Colon (tissue), 2 donors: Measurements from ENCODE around the gene KLHL24.
"Not testable (repeated sequence)": the region's sequence is repeated elsewhere in the genome, so short reads cannot be mapped to it uniquely, and the experiment has no call there.

ENCODE experiments used
- FAIRE-seq: peaks from 2 replicates; lab custom pipeline; 2012; peaks lifted over from hg19 to GRCh38; lab: Jason Lieb, UNC
- donor health status: control.
- donor health status: control.

KLHL24 gene

DNA sequence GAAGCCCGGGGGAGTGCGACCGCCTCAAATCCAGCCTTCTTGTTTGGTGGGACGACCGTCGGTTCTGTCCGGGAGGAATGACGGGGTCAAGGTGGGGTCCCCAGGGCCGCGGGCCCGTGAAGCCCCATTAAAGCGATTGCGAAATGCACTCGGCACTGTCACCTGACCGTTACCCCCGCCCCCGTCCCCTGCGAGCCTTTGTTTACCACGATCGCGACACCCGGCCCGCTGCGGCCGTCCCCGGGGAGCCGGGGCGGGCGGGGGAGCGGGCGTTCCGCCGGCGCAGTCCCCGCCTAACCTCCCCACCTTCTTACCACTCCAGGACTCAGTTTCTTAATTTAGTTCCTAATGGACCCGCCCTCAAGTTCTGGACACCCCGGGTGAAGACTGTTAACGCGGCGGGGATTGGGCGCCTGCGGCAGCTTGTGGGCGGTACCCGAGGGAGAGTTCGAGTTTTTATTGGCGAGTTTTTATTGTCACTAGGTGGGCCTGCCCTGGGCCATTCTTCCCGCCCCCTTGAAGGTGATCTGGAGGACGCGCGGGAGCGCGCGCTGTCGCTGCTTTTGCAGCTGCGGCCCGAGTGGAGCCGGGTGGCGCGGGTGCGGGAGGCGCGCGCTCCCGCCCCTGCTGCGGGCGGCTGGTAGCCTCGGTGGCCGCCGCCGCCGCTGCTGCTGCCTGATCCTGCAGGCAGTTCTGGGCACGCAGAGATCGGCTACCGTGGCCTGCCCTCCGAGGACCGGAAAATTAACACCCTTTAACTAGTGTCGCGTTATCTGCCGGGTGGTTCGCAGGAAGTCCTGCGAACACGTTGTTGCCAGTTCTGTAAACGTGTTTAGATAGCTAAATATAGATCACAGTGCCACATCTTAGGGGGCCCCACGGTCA is 1.0 kb downstream of the KLHL24 start:
- no peak for FAIRE-seq

DNA sequence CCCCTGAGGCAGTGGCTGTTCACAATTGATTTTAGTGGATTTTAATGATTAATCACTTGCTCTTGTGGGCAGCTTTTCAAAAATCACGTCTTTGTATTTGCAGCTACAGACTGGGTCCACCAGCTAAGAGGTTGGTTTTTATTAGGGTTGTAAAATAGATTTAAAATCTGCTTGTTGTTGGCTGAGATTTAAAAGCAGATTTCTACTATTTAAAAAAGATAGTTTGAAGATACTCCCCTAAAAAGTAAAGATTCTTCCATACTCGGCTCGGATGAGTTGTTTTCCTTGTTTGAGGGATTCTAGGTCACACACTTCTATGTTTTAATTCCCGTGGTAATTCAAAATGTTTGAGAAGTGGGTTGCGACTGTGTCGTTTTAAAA is 1.7 kb downstream of the KLHL24 start:
- no peak for FAIRE-seq

DNA sequence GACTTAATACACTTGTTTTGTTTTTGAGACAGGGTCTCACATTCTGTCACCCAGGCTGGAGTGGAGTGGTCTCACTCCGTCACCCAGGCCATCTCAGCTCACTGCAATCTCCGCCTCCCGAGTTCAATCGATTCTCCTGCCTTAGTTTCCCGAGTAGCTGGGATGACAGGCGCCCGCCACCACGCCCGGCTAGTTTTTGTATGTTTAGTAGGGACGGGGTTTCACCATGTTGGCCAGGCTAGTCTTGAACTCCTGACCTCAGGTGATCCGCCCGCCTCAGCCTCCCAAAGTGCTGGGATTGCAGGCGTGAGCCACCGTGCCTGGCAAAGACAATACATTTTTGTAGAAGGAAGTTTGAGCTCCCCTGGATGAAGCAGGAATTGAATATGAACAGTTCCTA is 2.2 kb downstream of the KLHL24 start:
- FAIRE-seq = not testable (repeated sequence)

DNA sequence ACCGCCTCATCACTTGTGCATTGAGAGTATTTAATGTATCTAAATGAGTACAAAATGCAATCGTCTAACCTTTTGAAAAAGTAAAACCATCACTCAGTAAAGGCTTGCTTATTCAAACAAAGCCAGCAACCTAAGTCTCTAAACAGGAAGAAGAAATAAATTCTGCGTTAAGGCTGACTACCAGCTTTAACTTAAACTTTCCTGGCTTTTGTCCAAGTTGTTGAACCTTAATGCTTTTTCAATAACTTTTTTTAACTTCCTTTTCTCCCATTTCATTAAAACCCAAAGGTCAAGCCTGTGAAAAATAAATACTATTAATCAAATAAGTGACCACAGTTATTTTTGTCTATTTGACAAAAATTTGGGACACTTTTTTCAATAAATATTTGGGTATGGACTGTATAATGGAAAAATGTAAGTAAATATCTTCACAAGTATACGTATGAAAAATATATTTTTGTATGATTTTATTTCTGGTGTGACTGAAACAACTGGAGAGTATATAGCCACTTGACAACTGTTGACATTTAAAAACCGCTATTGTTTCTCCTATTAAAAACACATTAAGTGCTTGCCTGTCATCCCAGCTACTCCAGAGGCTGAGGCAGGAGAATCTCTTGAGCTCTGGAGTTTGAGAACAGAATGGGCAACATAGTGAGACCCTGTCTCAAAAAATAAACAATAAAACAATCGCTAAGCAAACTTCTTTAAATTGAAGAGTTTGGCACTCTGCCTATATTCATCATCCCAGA is 2.9 kb downstream of the KLHL24 start:
- no peak for FAIRE-seq

DNA sequence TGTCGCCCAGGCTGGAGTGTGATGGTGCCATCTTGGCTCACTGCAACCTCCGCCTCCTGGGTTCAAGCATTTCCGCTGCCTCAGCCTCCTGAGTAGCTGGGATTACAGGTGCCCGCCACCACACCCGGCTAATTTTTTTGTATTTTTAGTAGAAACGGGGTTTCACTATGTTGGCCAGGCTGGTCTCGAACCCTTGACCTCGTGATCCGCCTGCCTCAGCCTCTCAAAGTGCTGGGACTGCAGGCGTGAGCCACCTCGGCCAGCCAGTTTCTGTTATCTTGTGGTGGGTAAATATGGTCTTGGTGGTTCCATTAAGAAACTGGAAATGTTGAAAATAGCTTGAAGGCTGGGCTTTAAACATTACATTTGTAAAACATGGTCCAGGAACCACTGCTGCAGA is 5.2 kb downstream of the KLHL24 start:
- not testable (repeated sequence) for FAIRE-seq

DNA sequence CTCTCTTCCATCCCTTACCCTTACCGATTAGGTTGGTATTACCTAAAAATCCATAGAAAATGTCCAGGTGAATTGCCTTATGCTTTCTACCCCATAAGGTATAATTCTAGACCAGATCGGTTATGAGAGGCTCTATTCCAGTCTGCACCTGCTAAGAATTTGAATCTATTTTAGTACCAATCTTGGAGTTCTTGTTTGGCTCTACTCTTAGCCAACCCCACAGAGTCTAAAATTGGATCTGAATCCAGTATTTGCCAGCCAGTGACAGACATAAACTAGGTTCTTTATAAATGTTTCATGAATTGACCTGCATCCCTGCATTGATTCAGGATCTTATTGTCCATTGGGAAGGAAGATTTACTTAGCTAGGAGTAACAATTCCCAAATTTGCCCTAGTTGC is 6.5 kb downstream of the KLHL24 start:
- FAIRE-seq = no peak

DNA sequence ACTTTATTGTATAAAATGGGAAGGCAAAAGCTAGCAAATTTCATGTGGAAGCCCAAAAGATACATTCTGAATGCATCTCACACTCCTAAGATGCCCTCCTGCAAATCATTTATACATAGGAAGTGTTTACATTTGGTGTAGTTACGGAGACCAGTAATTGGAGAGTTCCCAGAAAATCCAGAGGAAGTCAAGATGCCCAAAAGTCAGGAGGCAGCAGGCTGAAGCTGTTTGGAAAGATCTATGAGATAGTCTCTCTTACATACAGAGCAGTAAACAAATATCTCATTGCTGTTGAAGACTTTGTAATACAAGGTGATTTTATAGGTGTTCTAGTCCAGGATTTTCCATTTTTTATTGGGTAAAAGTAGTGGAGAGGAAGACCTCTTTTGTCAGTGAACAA is 8.8 kb downstream of the KLHL24 start:
- FAIRE-seq = no peak

DNA sequence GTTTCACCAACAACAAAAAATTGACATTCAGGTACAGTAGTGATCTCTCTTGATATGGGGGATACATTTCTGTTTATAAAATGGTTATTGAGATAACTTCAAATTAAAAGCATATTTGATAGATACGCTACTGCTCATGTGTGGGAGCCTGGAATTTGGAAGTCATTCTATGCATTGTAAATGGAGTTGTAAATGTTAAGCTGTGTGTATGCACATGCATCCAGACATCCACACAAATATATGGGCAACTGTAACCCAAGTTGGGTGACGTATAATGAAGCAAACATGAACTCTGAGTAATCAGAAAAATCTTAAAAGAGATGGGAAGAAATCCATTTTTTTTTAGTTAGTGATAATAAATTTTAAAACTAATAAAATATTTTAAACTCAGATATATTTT is 9.8 kb downstream of the KLHL24 start:
- FAIRE-seq = peak; percentile 43

DNA sequence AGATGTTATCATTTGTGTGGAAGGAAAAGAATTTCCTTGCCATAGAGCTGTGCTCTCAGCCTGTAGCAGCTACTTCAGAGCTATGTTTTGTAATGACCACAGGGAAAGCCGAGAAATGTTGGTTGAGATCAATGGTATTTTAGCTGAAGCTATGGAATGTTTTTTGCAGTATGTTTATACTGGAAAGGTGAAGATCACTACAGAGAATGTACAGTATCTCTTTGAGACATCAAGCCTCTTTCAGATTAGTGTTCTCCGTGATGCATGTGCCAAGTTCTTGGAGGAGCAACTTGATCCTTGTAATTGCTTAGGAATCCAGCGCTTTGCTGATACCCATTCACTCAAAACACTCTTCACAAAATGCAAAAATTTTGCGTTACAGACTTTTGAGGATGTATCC is 15.1 kb downstream of the KLHL24 start:
- FAIRE-seq = no peak

DNA sequence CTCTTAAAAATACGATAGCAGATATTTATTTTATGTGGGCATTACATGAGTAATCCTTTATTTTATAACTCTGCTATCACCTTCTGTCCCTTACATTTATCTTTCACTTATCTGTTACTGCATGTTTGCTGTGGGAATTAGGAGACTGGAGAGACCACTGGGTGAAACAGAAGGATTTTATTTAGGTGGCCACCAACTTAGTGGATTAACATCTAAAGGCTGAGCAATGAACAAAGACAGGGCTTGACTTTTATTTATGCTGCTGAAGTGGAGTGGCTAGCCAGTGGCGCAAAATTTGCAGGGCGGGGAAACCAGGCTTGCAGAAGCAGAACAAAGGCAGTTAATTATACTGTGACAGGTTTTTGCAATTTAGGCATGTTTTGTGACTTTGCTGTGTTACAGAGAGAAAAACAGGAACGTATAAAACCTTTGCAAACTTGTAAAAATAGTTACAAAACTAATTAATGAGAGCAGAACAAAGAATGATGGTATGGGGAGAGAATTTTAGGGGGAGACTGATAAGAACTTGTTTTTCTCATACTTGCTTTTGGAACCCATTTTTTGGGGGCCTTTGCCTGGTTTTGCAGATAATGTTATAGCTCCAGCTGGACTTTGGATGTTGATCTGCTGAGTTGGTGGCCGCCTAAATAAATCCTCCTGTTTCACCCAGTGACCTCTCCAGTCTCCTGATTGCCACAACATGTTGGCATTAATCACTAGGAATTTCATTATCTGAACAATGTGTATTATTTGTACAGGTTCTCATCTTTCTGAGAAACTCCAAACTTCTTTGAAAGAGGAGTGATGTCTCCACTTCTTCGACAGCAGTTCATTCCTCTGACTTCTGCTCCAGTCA is 18.0 kb downstream of the KLHL24 start:
- no peak for FAIRE-seq

DNA sequence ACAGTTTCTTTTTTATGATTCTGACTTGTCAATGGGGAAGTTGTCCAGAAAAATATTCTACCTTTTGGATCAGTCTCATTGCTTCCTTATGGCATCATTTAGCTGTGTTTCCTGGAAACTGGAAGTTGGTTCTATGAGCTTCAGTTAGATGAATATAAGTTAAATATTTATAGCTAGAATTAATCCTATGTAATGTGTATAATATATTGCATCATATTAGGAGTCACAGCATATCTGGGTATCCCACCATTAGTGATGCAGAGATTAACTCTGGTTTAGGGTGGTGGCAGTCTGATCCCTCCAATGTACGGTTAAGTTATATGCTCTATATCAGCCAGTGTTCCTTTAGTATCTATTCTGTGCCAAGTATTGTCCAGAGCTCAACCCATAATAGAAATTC is 19.3 kb downstream of the KLHL24 start:
- FAIRE-seq = no peak

DNA sequence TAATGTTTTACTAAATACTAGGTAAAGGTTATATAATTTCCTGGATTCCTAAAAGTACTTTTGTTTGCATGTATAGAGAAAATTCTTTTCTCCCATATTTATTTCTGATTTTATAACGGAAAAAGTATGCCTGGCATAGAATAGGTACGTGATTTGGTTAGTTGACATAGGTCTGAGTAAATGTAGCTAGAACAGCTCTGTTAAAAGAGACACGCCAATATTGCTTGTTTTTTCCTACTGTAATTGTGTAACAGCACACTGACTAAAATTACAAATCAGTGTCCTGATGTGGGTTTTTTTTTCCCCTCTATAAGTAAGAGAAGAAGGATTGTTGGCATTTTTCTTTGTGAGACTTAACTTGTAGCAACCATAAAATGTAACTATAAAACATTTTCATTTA is 26.7 kb downstream of the KLHL24 start:
- FAIRE-seq = peak; percentile 24

DNA sequence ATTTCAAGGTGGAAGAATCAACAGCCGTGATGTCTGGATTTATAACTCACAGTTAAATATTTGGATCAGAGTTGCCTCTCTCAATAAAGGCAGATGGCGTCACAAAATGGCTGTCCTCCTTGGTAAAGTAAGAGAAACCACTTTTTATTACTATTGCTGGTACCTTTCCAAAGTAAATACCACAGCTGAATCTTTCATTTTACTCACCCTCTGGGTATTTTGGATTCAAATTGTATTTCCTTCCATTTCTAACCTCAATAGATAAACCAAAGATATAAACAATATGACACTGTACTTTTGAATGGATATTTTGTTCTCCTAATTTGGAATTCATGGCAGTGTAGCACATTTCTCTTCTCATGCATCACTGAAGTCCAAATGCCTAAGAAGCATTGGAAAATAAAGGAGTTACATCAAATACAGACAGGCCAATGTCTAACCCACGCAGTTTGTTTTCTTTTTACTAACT is 29.5 kb downstream of the KLHL24 start:
- FAIRE-seq = no peak

DNA sequence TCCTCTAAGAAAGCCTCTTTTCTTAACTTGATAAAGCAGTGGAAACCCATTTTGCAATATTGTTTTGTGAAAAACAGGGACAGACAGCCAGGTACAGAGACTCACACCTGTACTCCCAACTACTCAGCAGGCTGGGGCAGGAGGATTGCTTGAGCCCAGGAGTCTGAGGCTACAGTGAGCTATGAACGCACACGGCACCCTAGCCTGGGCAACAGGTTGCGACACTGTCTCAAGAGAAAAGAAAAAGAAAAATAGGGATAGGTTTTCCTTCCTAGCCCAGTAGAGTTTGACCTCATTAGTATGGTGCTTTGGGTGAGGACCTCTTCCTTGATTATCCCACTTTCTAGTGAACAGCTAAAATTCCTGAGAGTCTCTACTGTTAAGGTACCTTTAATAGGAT is 44.6 kb downstream of the KLHL24 start:
- no peak for FAIRE-seq

DNA sequence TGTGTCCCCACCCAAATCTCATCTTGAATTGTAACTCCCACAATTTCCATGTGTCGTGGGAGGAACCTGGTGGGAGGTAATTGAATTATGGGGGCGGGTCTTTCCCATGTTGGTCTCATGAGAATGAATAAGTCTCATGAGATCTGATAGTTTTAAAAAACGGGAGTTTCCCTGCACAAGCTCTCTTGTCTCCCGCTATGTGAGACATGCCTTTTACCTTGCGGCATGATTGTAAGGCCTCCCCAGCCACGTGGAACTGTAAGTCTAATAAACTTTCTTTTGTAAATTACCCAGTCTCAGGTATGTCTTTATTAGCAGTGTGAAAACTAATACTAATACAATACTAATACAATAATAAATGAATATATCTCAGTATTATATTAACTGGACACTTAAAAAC is 52.3 kb downstream of the KLHL24 start:
- FAIRE-seq = no peak

DNA sequence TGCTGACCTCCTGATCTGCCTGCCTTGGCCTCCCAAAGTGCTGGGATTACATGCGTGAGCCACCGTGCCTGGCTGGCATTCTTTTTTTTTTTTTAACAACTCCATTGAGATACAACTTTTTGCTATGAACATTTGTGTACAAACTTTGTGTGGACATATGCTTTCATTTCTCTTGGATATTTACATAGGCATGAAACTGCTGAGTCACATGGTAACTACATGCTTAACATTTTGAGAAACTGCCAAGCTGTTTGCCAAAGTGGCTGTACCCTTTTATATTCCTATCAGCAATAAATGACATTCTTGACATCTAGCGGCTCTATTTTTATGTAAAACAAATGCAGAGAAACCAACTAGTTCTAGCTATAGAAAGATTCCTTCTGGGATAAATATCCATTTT is 53.5 kb downstream of the KLHL24 start:
- no peak for FAIRE-seq

DNA sequence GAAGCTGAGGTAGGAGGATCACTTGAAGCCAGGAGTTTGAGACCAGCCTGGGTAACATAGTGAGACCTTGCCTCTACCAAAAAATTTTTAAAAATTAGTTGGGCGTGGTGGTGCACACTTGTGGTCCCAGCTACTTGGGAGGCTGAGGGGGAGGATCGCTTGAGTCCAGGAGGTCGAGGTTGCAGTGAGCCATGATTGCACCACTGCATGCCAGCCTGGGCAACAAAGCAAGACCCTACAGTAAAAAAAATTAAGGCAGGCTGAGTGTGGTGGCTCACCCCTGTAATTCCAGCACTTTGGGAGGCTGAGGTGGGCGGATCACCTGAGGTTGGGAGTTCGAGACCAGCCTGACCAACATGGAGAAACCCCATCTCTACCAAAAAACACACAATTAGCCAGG is 54.2 kb downstream of the KLHL24 start:
- FAIRE-seq = not testable (repeated sequence)

DNA sequence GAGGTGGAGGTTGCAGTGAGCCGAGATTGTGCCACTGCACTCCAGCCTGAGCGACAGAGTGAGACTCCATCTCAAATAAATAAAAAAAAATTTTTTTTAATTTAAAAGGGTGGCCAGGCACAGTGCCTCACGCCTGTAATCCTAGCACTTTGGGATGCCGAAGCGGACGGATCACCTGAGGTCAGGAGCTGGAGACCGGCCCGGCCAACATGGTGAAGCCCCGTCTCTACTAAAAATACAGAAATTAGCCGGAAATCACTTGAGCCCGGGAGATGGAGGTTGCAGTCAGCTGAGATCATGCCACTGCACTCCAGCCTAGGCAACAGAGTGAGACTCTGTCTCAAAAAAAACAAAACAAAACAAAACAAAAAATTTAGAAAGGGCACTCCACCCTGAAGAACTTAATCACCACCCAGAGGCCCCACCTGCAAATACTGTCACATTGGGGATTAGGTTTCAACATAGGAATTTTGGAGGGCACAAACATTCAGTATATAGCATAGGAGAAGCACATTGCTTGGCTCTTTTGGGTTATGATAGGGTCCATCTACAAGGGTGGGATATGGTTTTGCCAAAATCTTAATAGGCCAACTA is 55.1 kb downstream of the KLHL24 start:
- no peak for FAIRE-seq

DNA sequence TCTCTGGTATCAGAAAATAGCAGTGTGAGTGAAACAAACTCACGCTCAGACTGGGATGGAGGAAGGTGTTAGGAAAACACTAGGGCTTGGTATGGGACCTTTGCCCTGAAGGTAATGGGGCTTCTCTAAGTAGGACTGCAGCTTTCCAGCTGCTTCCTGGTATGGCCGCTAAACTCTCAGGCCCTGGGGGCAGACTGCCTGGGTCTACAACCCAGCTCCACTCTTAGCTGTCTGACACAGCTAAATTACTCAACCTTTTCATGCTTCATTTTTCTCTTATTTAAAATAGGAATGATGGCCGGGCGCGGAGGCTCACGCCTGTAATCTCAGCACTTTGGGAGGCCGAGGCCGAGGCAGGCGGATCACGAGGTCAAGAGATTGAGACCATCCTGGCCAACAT is 57.0 kb downstream of the KLHL24 start:
- FAIRE-seq = no peak

DNA sequence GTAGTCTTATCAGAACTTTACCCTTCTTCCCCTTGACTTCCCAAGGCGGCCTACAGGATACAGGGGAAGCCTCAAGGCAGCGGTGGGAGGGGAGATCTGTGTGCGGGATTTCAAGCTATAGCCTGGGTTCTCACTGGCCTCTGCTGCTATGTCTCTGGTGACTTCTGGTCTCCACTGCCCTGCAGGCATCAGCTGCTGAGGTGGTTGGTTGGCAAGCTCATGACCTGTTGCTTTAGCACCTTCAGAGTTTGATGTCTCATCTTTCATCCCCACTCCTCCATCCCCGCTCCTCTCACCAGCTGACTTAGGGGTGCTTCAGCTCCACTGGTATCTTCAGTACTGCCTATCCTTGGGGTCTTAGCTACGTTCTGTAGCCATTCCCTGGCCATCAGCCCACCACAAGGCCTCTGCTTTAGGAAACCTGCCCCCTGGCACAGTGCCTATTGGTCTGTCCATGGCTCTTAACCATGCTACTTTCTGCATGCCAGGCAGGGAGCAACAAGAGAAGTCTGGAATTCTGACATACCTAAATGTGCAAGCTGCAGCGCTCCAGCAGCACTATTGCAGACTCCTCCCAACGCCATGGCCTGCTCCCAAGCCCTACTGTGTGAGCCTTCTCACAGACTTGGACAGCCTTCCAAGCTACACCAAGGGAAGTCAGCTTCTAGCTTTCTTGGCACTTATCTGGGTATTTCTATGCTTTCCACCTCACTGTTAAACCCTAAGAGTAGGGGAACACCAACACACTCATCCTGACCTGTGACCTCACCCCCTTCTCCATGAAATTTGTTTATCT is 60.3 kb downstream of the KLHL24 start:
- no peak for FAIRE-seq

DNA sequence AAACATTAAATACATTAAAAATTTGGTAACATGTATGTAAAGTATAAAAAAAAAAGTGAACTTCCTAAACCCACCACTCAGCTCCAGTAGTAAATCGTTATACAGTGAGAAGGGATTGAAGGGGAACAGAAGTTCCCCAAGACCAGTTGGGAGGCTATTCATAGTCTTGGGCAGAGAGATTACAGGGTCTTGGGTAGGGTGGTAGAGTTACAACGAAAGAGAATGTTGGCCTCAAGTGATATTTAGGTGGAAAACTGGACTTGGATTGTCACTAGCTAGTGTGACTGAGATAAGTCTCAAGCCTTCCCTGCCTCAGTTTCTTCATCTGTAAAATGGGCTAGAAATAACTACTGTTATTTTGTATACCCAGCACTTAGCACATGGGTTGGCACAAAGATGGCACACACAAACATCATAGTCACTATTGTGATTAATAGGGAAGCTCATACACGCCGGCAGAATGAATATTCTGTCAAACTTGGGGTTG is 61.7 kb downstream of the KLHL24 start:
- no peak for FAIRE-seq
